H1 (cell line): Measurements from ENCODE around the gene LAMA3. TPM values are rescaled to one million over a fixed set of nuclear protein-coding genes. Genes with fewer than 3 reads are reported as not detected.

Experiments
- CTCF ChIA-PET: fragments of 300-600 bp; sonication (Branson Sonifier 250); formaldehyde crosslinking; loops from one replicate; lab custom pipeline; 2021; ENCODE audit not compliant: partially characterized antibody; lab: Charles Lee
- POLR2A ChIA-PET: fragments of 300-600 bp; sonication (Branson Sonifier 250); formaldehyde crosslinking; loops from one replicate; lab custom pipeline; 2021; ENCODE audit warnings: inconsistent platforms; ENCODE audit not compliant: partially characterized antibody; lab: Charles Lee
- DNase-seq, 2 experiments: peaks; one replicate each; pipeline versions ENCODE4 v3.0.0 to v3.0.0-alpha.2; 2010 to 2022; ENCODE audit warnings: low spot score in 2 of 2, low read depth in 1 of 2, mixed read lengths in 1 of 2
- FAIRE-seq: peaks from 2 replicates; lab custom pipeline; 2011; peaks lifted over from hg19 to GRCh38; lab: Jason Lieb, UNC
- H2AFZ ChIP-seq: 2 replicates; pipeline ENCODE4 v1.8.1; 2012; ENCODE audit warnings: low read length, inconsistent platforms
- H2AK5ac ChIP-seq: 2 replicates; pipeline ENCODE4 v1.6.1; 2013; ENCODE audit warnings: low read depth, low read length
- H2BK120ac ChIP-seq: replicated peaks from 2 replicates; pipeline ENCODE3; 2013; ENCODE audit warnings: low read depth, low read length, inconsistent platforms
- H2BK12ac ChIP-seq: 2 replicates; pipeline ENCODE4 v1.6.1; 2013; ENCODE audit warnings: low read depth, low read length
- H2BK15ac ChIP-seq: 2 replicates; pipeline ENCODE4 v1.6.1; 2013; ENCODE audit warnings: low read length
- H2BK20ac ChIP-seq: 2 replicates; pipeline ENCODE4 v1.6.1; 2013; ENCODE audit warnings: low read length
- H2BK5ac ChIP-seq: 2 replicates; pipeline ENCODE4 v1.6.1; 2013; ENCODE audit warnings: low read depth, low read length
- H3K14ac ChIP-seq: 2 replicates; pipeline ENCODE4 v1.6.1; 2013; ENCODE audit warnings: inconsistent platforms; ENCODE audit not compliant: insufficient read length
- H3K18ac ChIP-seq: 2 replicates; pipeline ENCODE4 v1.6.1; 2013; ENCODE audit warnings: low read length; ENCODE audit errors: extremely low read depth
- H3K23ac ChIP-seq: 2 replicates; pipeline ENCODE4 v1.6.1; 2013; ENCODE audit warnings: inconsistent platforms; ENCODE audit not compliant: insufficient read length
- H3K23me2 ChIP-seq: 2 replicates; pipeline ENCODE4 v1.6.1; 2013; ENCODE audit warnings: low read depth, low read length
- H3K27ac ChIP-seq: 2 replicates; pipeline ENCODE4 v1.6.1; 2011; ENCODE audit warnings: low read depth, low read length, inconsistent platforms
- H3K27me3 ChIP-seq, 4 experiments: replicated peaks in 1 of 4; 1 replicate in 1 of 4; 2 replicates in 3 of 4; pipeline versions ENCODE4 v1.6.1 to v1.8.1; 2011 to 2013; ENCODE audit warnings: low read length in 3 of 4, mild to moderate bottlenecking in 3 of 4, inconsistent platforms in 2 of 4, mixed read lengths in 2 of 4, moderate library complexity in 1 of 4; ENCODE audit not compliant: control insufficient read depth in 3 of 4, insufficient read depth in 3 of 4; ENCODE audit errors: extremely low read depth in 1 of 4
- H3K36me3 ChIP-seq, 4 experiments: 2 replicates each; pipeline versions ENCODE4 v1.6.1 to v1.8.1; 2011 to 2013; ENCODE audit warnings: mild to moderate bottlenecking in 4 of 4, low read length in 3 of 4, moderate library complexity in 2 of 4, control low read depth in 1 of 4, inconsistent platforms in 1 of 4; ENCODE audit not compliant: insufficient read depth in 4 of 4, control insufficient read depth in 2 of 4
- H3K4ac ChIP-seq: replicated peaks from 2 replicates; pipeline ENCODE3; 2013; ENCODE audit warnings: low read length, low read depth, mixed read lengths, inconsistent platforms; ENCODE audit not compliant: insufficient read length
- H3K4me1 ChIP-seq, 4 experiments: replicated peaks in 1 of 4; 1 replicate in 1 of 4; 2 replicates in 3 of 4; pipeline versions ENCODE4 v1.6.1 to v1.8.1; 2011 to 2013; ENCODE audit warnings: low read length in 3 of 4, inconsistent platforms in 2 of 4, mixed read lengths in 1 of 4; ENCODE audit not compliant: insufficient read depth in 4 of 4, control insufficient read depth in 3 of 4
- H3K4me2 ChIP-seq, 2 experiments: 2 replicates each; pipeline versions ENCODE4 v1.6.1 to v1.8.1; 2011 to 2013; ENCODE audit warnings: low read depth in 2 of 2, low read length in 2 of 2, control low read depth in 1 of 2, inconsistent platforms in 1 of 2, mild to moderate bottlenecking in 1 of 2; ENCODE audit not compliant: insufficient read depth in 1 of 2
- H3K4me3 ChIP-seq, 4 experiments: fragments of 200-600, 300-600 bp in 1 of 4; sonication (generic), shearing (Covaris generic), sonication (Bioruptor Twin) in 1 of 4; 2 replicates each; pipeline versions ENCODE4 v1.5.1 to v1.8.1; 2011 to 2016; ENCODE audit warnings: low read length in 4 of 4, low read depth in 3 of 4, control low read depth in 2 of 4, inconsistent platforms in 2 of 4, mild to moderate bottlenecking in 2 of 4, mixed read lengths in 1 of 4, moderate library complexity in 1 of 4; ENCODE audit not compliant: insufficient read depth in 2 of 4; ENCODE audit errors: extremely low read depth in 1 of 4
- H3K56ac ChIP-seq: replicated peaks from 2 replicates; pipeline ENCODE3; 2013; ENCODE audit warnings: low read depth, mild to moderate bottlenecking, mixed read lengths, low read length, inconsistent platforms; ENCODE audit not compliant: insufficient read length
- H3K79me1 ChIP-seq: 2 replicates; pipeline ENCODE4 v1.6.1; 2013; ENCODE audit warnings: low read depth, low read length, control low read depth
- H3K79me2 ChIP-seq, 2 experiments: 2 replicates each; pipeline versions ENCODE4 v1.6.1 to v1.8.1; 2012 to 2013; ENCODE audit warnings: low read length in 2 of 2, mild to moderate bottlenecking in 2 of 2, inconsistent platforms in 1 of 2; ENCODE audit not compliant: insufficient read depth in 2 of 2, control insufficient read depth in 1 of 2
- H3K9ac ChIP-seq, 4 experiments: replicated peaks in 1 of 4; 1 replicate in 1 of 4; 2 replicates in 3 of 4; pipeline versions ENCODE4 v1.6.1 to v1.8.1; 2011 to 2013; ENCODE audit warnings: low read depth in 3 of 4, low read length in 3 of 4, control low read depth in 2 of 4, mild to moderate bottlenecking in 2 of 4, moderate library complexity in 2 of 4, inconsistent platforms in 1 of 4; ENCODE audit errors: extremely low read depth in 1 of 4
- H3K9me3 ChIP-seq, 2 experiments: 2 replicates each; pipeline versions ENCODE4 v1.6.1 to v1.8.1; 2012 to 2013; ENCODE audit warnings: mild to moderate bottlenecking in 2 of 2, moderate library complexity in 2 of 2, control low read depth in 1 of 2, inconsistent platforms in 1 of 2, low read depth in 1 of 2, low read length in 1 of 2, mixed read lengths in 1 of 2; ENCODE audit not compliant: insufficient read depth in 2 of 2
- H4K20me1 ChIP-seq, 2 experiments: replicated peaks in 1 of 2; 2 replicates each; pipeline versions ENCODE3 to v1.8.1; 2011 to 2013; ENCODE audit warnings: inconsistent platforms in 2 of 2, low read length in 2 of 2, mild to moderate bottlenecking in 1 of 2; ENCODE audit not compliant: insufficient read depth in 2 of 2, control insufficient read depth in 1 of 2
- H4K5ac ChIP-seq: 2 replicates; pipeline ENCODE4 v1.6.1; 2013; ENCODE audit warnings: low read length, low read depth, mixed read lengths, inconsistent platforms; ENCODE audit not compliant: insufficient read length
- H4K8ac ChIP-seq: 2 replicates; pipeline ENCODE4 v1.8.0; 2013; ENCODE audit warnings: mild to moderate bottlenecking, moderate library complexity, low read length, inconsistent platforms; ENCODE audit not compliant: insufficient read depth; ENCODE audit errors: extremely low read depth
- H4K91ac ChIP-seq: replicated peaks from 2 replicates; pipeline ENCODE3; 2013; ENCODE audit warnings: low read length, mixed read lengths, inconsistent platforms; ENCODE audit not compliant: insufficient read length
- EP300 ChIP-seq, 2 experiments: IDR thresholded peaks; 1 replicate in 1 of 2; 2 replicates in 1 of 2; pipeline ENCODE4 v1.6.1; 2011 to 2012; ENCODE audit warnings: low read depth in 2 of 2, low read length in 2 of 2, mild to moderate bottlenecking in 2 of 2, borderline replicate concordance in 1 of 2, inconsistent platforms in 1 of 2, moderate library complexity in 1 of 2
- RAD21 ChIP-seq, 2 experiments: IDR thresholded peaks in 1 of 2; conservative IDR thresholded peaks in 1 of 2; 2 replicates each; pipeline ENCODE4 v1.6.1; 2011; ENCODE audit warnings: low read depth in 2 of 2, low read length in 2 of 2, improper control_type of control experiment in 1 of 2, inconsistent platforms in 1 of 2, mild to moderate bottlenecking in 1 of 2, moderate library complexity in 1 of 2
- RBBP5 ChIP-seq: IDR thresholded peaks from 2 replicates; pipeline ENCODE4 v1.7.1; 2012; ENCODE audit warnings: low read depth, mild to moderate bottlenecking, inconsistent platforms, low read length, moderate library complexity, borderline replicate concordance
- SP4 ChIP-seq: IDR thresholded peaks from 2 replicates; pipeline ENCODE4 v1.6.1; 2012; ENCODE audit warnings: low read length, inconsistent platforms
- USF2 ChIP-seq: IDR thresholded peaks from 2 replicates; pipeline ENCODE4 v1.6.1; 2011; ENCODE audit warnings: low read length, improper control_type of control experiment
- WGBS, 2 experiments: shearing (Covaris generic) in 1 of 2; methylation state at CpG; one replicate each; pipeline versions ENCODE4 v1.1.6 to v1.1.7; 2013 to 2015; ENCODE audit warnings: low lambda C conversion rate in 2 of 2, mixed read lengths in 2 of 2, inconsistent platforms in 1 of 2, low coverage in 1 of 2, missing lambda C conversion rate in 1 of 2; ENCODE audit not compliant: insufficient replicate concordance in 2 of 2, insufficient coverage in 1 of 2, insufficient read length in 1 of 2; ENCODE audit errors: extremely low coverage in 1 of 2, missing lambda C conversion rate in 1 of 2; 5-methylcytosine and 5-hydroxymethylcytosine counted together
- polyA plus RNA-seq, 7 experiments: library from polyadenylated mRNA; depleted of rRNA in 3 of 7; stranded (reverse) in 5 of 7; unstranded in 2 of 7; fragments of >200 nt in 5 of 7; fragments of 200-250 nt in 2 of 7; gene quantifications; 1 replicate in 5 of 7; 2 replicates in 1 of 7; 4 replicates in 1 of 7; pipeline versions ENCODE4 v1.2.1 to v1.2.3, GENCODE V29; 2011 to 2013; ENCODE audit warnings: missing spikeins in 2 of 7, mixed read lengths in 2 of 7
- total RNA-seq: library from RNA; stranded (reverse); fragmentation: NEBNext Ultra II Directional; extraction: Animal tissue kit (Norgen Biotek cat#: 25700); gene quantifications from 2 replicates; pipeline ENCODE4 v1.2.1, GENCODE V29; 2021

LAMA3 gene
- total and polyA plus RNA-seq, 2 of the 8 experiments (the other 6 are each of a cell fraction or from before 2014, with no cell fraction given): 0.76 to 5.0 TPM

- CTCF ChIA-PET: no interaction called here
- WGBS, 2 experiments: 94% methylated on average over 4 of the region's 4 CpGs; no CpG with 5 or more reads in 1 of the 2 experiments
- FAIRE-seq: no peak
- no peak for TF ChIP-seq USF2
- TF ChIP-seq SP4: no peak
- no peak for TF ChIP-seq EP300 (IDR thresholded peaks at IDR 0.05; ENCODE audit: borderline replicate concordance in 1 of 2, low read depth in 2 of 2, low read length in 2 of 2)
- TF ChIP-seq RAD21 (IDR thresholded peaks at IDR 0.05 in 1 of 2, conservative IDR thresholded peaks at IDR 0.05 in 1 of 2; ENCODE audit: low read depth in 2 of 2, low read length in 2 of 2): no peak
- no peak for TF ChIP-seq RBBP5
Measured at GRCh38 chr18:23826850-23827620, 137.8 kb downstream of the LAMA3 start.

More at GRCh38 chr18:23826850-23827620, 137.8 kb downstream of the LAMA3 start:
- no peaks in the 10 kb centered on the region for H3K27me3 ChIP-seq
- no peak overlapping the region for H2AFZ ChIP-seq
- no peaks in the 10 kb centered on the region for H3K23me2 ChIP-seq
- H2BK5ac ChIP-seq: no peak overlapping the region
- H3K79me1 ChIP-seq: no peaks in the 10 kb centered on the region
- no peak overlapping the region for H2BK15ac ChIP-seq
- H2BK12ac ChIP-seq: no peak overlapping the region
- H3K27ac ChIP-seq: no peak overlapping the region
- no peak overlapping the region for H2AK5ac ChIP-seq
- no peak overlapping the region for H3K4me3 ChIP-seq
- no peak overlapping the region for H3K56ac ChIP-seq
- no peaks in the 10 kb centered on the region for H4K20me1 ChIP-seq
- H3K4ac ChIP-seq: no peak overlapping the region
- H3K4me2 ChIP-seq: no peak overlapping the region
- H4K91ac ChIP-seq: no peak overlapping the region
- H3K79me2 ChIP-seq: no peaks in the 10 kb centered on the region
- no peak overlapping the region for H4K5ac ChIP-seq
- POLR2A ChIA-PET: no interaction called here
- H3K36me3 ChIP-seq: no peaks in the 10 kb centered on the region
- DNase-seq: no peak
- H2BK120ac ChIP-seq: no peak overlapping the region
- H3K14ac ChIP-seq: no peak overlapping the region
- H2BK20ac ChIP-seq: no peak overlapping the region
- H3K9ac ChIP-seq: no peak overlapping the region
- H3K23ac ChIP-seq: no peak overlapping the region
- H3K9me3 ChIP-seq: no peaks in the 10 kb centered on the region
- H4K8ac ChIP-seq: no peak overlapping the region
- no peak overlapping the region for H3K18ac ChIP-seq
- peaks cover 0 to 5% (median 1%) of the 10 kb centered on the region in 4 experiments; a peak in 2 of 7 replicates for H3K4me1 ChIP-seq
